ENCODE data around the gene GALR1.

Gene GALR1

GRCh38 chr18:77321823-77322805 is 72.5 kb downstream of the GALR1 start:
- no peak for DNase-seq

DNA sequence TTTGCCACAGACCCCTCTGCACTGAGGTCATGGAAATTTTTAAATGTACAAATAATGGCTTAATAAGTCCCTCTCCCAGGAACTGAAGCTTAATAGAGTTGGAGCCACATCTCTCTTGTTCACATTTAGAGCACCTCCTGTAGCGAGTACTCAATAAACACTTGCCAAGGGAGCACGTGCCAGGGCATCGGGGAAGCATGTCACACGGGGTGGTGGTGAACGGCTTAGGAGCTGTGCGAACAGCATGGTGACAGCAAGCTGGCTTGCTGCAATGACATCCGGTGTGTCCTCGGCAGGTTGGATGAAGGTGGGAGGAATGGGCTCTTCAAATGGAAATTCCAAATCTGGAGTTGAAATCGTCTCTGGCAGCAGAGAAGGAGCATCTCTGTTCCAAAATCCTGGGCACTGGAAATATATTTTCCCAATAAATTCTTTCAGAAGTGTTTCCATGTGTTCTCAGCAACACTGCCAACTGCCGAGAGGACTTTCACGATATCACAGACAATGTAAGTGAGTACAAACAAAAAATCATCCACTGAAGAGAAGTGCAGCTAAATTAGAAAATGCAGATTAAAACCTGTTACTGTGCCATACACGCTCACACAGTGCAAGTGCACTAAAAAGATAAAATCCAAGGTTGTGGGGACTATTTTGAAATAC is 74.1 kb downstream of the GALR1 start:
- DNase-seq: no peak
